Activated CD4-positive, alpha-beta T cell treated with anti-CD3 and anti-CD28 coated beads, Interleukin-2, amount 50 U/mL, for 16 hours (primary cell): Measurements from ENCODE around the gene EPS8L3.
A peak's percentile ranks its signal among the peaks of the same experiment; 100 is the strongest.
"Not testable (repeated sequence)": the region's sequence is repeated elsewhere in the genome, so short reads cannot be mapped to it uniquely, and the experiment has no call there.

Experiments used
- DNase-seq: peaks from one replicate; pipeline ENCODE4 v3.0.0-alpha.2; 2020

Gene EPS8L3

GRCh38 chr1:109728870-109729269 is 34.9 kb downstream of the EPS8L3 start:
- no peak for DNase-seq

- no peak for DNase-seq
Observed at GRCh38 chr1:109726728-109727373, 36.9 kb downstream of the EPS8L3 start.

- DNase-seq: no peak
Observed at GRCh38 chr1:109726007-109726406, 37.7 kb downstream of the EPS8L3 start.

- DNase-seq: no peak
Observed at GRCh38 chr1:109725510-109725909, 38.2 kb downstream of the EPS8L3 start.

GRCh38 chr1:109724933-109725332 is 38.8 kb downstream of the EPS8L3 start:
- DNase-seq: no peak

GRCh38 chr1:109722908-109723691 is 40.6 kb downstream of the EPS8L3 start:
- no peak for DNase-seq

DNA sequence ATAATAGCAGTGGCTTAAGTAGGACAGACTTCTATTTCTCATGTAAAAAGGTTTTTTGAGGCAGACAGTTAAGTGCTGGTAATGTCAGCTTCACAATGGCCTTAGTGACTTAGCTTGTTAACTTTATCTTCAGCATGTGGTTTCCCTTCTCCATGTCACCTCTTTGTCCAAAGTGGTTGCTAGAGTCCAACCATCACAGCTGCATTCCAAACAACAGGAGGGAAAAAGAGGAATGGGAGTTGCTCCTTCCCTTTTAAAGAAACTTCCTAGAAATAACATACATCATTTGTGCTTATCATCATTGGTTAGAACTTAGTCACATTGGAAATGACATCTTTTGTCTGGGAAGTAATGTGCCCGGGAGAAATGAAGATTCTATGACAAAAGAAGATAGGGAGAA is 41.8 kb downstream of the EPS8L3 start:
- DNase-seq: no peak

DNA sequence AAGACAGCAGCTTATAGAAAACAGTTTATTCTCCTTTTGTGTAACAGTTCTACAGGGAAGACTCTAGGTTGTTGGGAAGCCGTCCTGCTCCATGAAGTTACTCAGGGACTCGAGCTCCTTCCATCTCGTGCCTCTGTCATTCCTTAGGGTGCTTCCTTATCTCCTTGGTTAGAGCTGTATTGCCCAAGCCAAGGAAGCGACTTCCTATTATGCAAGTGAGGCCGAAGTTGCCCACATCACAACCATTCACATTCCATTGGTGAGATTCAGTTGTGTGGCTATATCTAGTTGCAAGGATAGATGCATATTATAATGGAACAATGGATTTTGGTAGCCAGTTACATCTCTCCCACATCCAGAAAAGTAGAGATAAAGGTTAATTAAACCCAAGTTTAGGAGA is 42.7 kb downstream of the EPS8L3 start:
- no peak for DNase-seq

DNA sequence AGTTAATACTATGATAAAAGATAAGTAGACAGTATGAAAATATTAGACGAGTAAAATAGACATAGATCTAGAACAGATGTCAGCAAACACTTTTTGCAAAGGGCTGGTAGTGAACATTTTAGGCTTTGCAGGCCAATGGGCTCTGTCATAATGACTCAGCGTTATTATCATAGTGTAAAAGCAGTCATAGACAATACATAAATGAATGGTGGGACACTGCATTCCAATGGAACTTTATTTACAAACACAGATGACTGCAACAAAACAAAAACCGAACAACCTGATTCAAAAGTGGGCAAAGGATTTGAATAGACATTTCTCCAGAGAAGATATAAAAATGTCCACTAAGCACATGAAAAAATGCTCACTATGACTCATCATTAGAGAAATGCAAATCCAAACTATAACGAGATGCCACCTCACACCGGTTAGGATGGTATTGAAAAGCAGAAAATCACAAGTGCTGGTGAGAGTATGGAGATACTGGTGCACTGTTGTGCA is 44.3 kb downstream of the EPS8L3 start:
- peak; percentile 32 for DNase-seq

- DNase-seq: no peak
Observed at GRCh38 chr1:109718495-109718894, 45.2 kb downstream of the EPS8L3 start.

DNA sequence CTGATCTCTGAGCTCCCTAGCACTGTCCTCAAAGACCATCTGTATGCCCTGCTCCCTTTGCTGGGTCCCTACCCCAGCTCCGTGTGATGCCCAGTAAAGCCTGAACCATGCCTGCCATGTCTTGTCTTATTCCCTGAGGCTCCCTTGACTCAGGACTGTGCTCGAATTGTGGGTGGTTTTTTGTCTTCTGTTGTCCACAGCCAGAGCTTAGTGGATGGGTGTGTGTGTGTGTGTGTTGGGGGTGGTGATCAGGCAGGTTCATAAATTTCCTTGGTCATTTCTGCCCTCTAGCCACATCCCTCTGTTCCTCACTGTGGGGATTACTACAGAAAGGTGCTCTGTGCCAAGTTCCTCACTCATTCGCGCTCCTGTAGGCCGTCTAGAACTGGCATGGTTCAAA is 46.0 kb downstream of the EPS8L3 start:
- no peak for DNase-seq

DNA sequence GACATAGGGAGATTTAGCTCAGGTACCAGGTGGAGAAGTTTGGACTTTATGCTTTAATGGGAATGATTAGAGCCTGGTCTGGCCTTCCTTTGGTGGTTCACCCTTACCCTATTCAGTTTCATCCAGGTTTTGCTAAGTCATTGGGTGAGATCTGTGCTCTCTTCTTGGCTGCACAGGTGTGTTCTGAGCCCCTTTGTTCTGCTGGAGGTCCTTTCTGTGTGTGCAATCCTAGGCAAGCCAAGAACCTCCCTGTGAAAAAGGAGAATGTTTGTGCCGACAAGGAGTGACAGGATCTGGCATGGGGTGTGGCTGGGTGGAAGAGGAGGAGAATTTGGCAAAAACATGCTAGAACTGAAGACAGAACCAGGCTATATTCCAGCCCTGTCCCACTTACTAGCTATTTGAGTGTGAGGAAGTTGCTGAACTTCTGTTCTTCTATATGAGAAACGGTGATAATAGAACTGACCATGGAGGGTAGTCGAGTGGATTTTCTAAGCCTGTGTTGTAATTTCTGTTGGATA is 47.1 kb downstream of the EPS8L3 start:
- DNase-seq: no peak

GRCh38 chr1:109716121-109716520 is 47.6 kb downstream of the EPS8L3 start:
- no peak for DNase-seq

DNA sequence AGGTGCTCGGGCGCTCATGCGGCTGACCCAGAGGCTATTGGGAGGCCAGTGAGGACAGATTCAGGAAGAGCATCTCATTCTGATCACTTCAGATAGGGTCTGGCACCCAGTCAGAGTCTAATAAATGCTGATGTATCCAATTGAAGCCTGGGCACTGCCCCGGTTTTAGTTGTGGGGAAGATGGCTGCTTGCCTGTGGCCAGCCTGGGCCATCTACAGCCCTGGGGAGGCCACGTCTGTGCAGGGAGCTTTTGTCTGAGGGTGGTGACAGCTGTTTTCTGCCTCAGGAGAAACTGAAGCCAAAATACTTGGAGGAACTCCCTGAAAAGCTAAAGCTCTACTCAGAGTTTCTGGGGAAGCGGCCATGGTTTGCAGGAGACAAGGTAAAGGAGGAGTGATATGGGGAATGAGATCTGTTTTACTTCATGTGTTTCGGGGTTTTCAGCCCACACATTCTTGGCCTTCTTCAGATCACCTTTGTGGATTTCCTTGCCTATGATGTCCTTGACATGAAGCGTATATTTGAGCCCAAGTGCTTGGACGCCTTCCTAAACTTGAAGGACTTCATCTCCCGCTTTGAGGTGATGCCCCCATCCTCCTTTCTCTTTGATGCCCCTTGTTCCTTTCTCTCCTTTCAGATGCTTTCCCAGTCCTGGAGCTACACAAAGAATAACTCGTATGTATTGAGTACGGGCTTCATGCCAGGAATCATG is 48.9 kb downstream of the EPS8L3 start:
- DNase-seq: no peak

DNA sequence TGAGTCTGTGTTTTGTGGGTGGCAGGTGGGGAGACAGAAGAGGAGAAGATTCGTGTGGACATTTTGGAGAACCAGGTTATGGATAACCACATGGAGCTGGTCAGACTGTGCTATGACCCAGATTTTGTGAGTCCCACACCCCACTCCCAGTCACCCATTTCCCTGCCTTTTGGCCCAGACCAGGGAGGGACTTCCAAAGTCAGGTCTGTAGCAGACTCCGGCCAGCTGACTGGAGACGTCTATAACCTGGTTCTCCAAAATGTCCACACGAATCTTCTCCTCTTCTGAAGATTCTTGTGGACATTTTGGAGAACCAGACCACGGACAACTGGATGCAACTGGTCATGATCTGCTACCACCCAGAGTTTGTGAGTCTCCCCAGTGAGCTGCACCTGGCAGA is 50.1 kb downstream of the EPS8L3 start:
- no peak for DNase-seq

- DNase-seq: no peak
Observed at GRCh38 chr1:109712321-109712864, 51.3 kb downstream of the EPS8L3 start.

DNA sequence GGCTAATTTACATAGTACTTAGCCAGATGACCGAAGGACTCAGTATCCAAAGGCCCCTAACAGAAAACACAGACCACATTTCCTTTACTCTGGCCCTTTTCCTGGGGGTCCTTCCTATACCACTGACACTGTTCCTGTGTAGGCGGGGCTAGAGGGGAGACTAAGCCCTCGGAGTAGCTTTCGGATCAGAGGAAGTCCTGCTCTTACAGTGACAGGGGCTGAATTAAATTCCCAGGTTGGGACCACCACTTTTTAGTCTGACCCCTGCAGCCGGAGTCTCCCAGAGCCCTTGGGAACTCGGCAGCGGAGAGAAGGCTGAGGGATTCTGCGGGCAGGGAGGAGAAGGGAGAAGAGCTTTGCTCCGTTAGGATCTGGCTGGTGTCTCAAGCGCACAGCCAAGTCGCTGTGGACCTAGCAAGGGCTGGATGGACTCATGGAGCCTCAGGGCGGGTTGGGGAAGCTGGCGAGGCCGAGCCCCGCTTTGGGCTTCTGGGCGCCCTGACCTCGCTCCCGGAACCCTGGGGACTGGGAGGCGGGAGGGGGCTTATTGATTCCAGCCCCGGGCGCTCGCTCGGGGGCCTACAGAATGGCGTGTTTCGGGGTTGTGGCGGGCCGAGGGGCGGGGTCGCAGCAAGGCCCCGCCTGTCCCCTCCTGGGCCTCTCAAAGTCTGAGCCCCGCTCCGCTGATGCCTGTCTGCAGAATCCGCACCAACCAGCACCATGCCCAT is 52.0 kb downstream of the EPS8L3 start, which contains the start of gene GSTM5:
Gene GSTM5 (plus strand): TSS at position 659 of the 728 bp plus-strand sequence. CDS start 62 bp downstream, at position 721.
- DNase-seq: not testable (repeated sequence)

- DNase-seq: not testable (repeated sequence)
Observed at GRCh38 chr1:109709822-109710221, 53.9 kb downstream of the EPS8L3 start.

DNA sequence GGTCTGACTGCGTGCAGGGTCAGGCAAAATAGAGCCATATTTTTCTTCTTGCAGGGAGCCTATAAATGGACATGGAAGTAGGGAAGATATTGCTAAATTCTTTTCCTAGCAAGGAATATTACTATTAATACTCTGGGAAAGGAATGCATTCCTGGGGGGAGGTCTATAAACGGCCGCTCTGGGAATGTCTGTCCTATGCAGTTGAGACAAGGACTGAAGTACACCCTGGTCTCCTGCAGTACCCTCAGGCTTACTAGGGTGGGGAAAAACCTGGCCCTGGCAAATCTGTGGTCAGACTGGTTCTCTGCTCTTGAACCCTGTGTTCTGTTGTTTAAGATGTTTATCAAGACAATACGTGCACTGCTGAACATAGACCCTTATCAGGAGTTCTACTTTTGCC is 54.8 kb downstream of the EPS8L3 start:
- DNase-seq: not testable (repeated sequence)

GRCh38 chr1:109705411-109705810 is 58.3 kb downstream of the EPS8L3 start:
- no peak for DNase-seq

- no peak for DNase-seq
Observed at GRCh38 chr1:109704173-109704572, 59.5 kb downstream of the EPS8L3 start.

- not testable (repeated sequence) for DNase-seq
Observed at GRCh38 chr1:109702940-109703339, 60.8 kb downstream of the EPS8L3 start.
